HUES64 (cell line): Measurements from ENCODE around the gene RANBP3.

Experiments
- H3K27ac ChIP-seq: 2 replicates; pipeline ENCODE4 v1.7.0; 2013; ENCODE audit warnings: low read depth, low read length, inconsistent platforms
- H3K27me3 ChIP-seq: 2 replicates; pipeline ENCODE4 v1.6.1; 2013; ENCODE audit warnings: mild to moderate bottlenecking, low read length; ENCODE audit not compliant: insufficient read depth
- H3K36me3 ChIP-seq: 2 replicates; pipeline ENCODE4 v1.6.1; 2013; ENCODE audit warnings: mild to moderate bottlenecking, low read length; ENCODE audit not compliant: insufficient read depth
- H3K4me1 ChIP-seq: 2 replicates; pipeline ENCODE4 v1.6.1; 2013; ENCODE audit warnings: mild to moderate bottlenecking, low read length, moderate library complexity; ENCODE audit not compliant: insufficient read depth
- H3K4me3 ChIP-seq: 2 replicates; pipeline ENCODE4 v1.5.1; 2013; ENCODE audit warnings: mild to moderate bottlenecking, low read length, moderate library complexity
- H3K9ac ChIP-seq: 2 replicates; pipeline ENCODE4 v1.6.1; 2013; ENCODE audit warnings: mild to moderate bottlenecking, low read depth, low read length
- H3K9me3 ChIP-seq: 2 replicates; pipeline ENCODE4 v1.6.1; 2013; ENCODE audit warnings: low read depth, low read length; ENCODE audit not compliant: insufficient read depth
- WGBS: fragments of 150-250, 120-280 bp; methylation state at CpG from one replicate; pipeline ENCODE4 v1.1.7; 2013; ENCODE audit warnings: missing lambda C conversion rate; 5-methylcytosine and 5-hydroxymethylcytosine counted together

RANBP3 gene

DNA sequence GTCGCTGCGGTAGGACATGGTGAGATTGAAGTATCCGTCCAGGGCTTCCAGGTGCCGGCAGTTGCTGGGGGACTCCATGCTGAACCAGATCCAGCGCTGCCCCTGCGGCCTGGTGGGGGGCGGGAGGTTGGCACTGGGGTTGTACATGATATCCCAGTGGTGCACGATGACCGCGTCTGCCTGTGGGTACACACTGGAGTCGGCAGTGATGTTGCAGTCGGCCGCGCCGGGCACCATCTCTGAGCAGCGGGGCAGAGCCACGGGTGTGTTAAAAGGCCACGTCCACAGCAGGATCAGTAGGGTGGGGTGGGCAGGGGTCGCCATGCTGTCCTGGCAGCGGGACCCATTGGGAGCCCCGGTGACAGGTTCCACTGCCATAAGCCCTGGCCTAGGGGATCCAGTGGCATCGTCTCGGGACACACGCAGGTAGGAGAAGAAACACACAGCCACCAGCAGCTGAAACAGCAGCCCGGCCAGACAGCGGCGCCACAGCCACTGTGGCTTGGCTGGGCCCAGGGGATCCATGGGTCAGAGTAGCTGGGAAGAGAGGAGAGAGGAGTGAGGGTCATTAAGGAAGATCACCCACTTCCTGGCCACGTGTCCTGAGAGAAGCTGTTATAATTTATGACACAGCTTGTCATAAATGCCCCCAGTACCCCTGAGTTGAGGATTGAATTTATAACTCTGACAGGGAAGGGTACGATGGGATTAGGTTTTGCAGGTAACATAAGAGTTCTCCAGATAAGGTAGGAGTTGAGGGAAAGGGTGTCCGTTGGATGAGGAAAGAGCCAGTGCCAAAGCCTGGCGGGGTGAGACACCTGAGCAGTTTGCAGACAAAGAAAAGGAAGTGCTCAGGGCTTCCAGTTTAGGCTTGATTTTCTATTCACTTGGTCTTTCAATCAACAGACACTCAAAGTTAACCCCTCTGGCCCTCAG lies 110.5 kb downstream of the RANBP3 start:
- no peak overlapping the region for H3K4me3 ChIP-seq
- H3K9ac ChIP-seq = no peak overlapping the region
- H3K9me3 ChIP-seq = no peaks in the 10 kb centered on the region
- H3K27ac ChIP-seq = no peak overlapping the region
- H3K4me1 ChIP-seq = no peaks in the 10 kb centered on the region
- no peaks in the 10 kb centered on the region for H3K36me3 ChIP-seq
- no peaks in the 10 kb centered on the region for H3K27me3 ChIP-seq
- WGBS = 88% methylated on average over 31 of the region's 31 CpGs
